ENCODE results near the gene KPNB1. TPM values are rescaled to one million over a fixed set of nuclear protein-coding genes. Genes with fewer than 3 reads are reported as not detected.

KPNB1 gene
- total and polyA plus RNA-seq, 2 experiments from 2014 or later, result 274 to 599 TPM

GRCh38 chr17:47678196-47678595 lies 28.5 kb downstream of the KPNB1 start:
- peaks cover 50% of the 10 kb centered on the region for H3F3A ChIP-seq (replicated peaks; ENCODE audit: low read depth)
- Mint-ChIP-seq H3K4me1 (no peaks in the 10 kb centered on the region), H3K27ac (no peak overlapping the region), H3K9me3 (no peaks in the 10 kb centered on the region), H3K36me3 (ENCODE audit: low read depth) (peaks cover 98% of the 10 kb centered on the region), H3K27me3 (ENCODE audit: insufficient read depth, low read depth, poor library complexity) (peaks cover 8% of the 10 kb centered on the region), H3K4me3 (no peak overlapping the region)
- peaks cover 12% of the 10 kb centered on the region for H3K79me2 ChIP-seq (replicated peaks; ENCODE audit: insufficient read depth)
- DNase-seq (ENCODE audit: low spot score), result no peak
- H3K36me3 ChIP-seq (ENCODE audit: insufficient read depth), result peaks cover 96% of the 10 kb centered on the region
- no peak overlapping the region for H3K4me2 ChIP-seq
- TF ChIP-seq ZNF114 (CRISPR knock-in tag; IDR thresholded peaks at IDR 0.05), result no peak
- no peak for TF ChIP-seq STAT1 (IDR thresholded peaks at IDR 0.05; ENCODE audit: unreplicated experiment)
- TF ChIP-seq POLR2AphosphoS5 (IDR thresholded peaks at IDR 0.05; ENCODE audit: low read depth), result no peak
- no peak for TF ChIP-seq REST (IDR thresholded peaks at IDR 0.05; ENCODE audit: unreplicated experiment)
- TF ChIP-seq EZH2phosphoT487 (IDR thresholded peaks at IDR 0.05; ENCODE audit: unreplicated experiment), result no peak
- TF ChIP-seq, protein P1, sequence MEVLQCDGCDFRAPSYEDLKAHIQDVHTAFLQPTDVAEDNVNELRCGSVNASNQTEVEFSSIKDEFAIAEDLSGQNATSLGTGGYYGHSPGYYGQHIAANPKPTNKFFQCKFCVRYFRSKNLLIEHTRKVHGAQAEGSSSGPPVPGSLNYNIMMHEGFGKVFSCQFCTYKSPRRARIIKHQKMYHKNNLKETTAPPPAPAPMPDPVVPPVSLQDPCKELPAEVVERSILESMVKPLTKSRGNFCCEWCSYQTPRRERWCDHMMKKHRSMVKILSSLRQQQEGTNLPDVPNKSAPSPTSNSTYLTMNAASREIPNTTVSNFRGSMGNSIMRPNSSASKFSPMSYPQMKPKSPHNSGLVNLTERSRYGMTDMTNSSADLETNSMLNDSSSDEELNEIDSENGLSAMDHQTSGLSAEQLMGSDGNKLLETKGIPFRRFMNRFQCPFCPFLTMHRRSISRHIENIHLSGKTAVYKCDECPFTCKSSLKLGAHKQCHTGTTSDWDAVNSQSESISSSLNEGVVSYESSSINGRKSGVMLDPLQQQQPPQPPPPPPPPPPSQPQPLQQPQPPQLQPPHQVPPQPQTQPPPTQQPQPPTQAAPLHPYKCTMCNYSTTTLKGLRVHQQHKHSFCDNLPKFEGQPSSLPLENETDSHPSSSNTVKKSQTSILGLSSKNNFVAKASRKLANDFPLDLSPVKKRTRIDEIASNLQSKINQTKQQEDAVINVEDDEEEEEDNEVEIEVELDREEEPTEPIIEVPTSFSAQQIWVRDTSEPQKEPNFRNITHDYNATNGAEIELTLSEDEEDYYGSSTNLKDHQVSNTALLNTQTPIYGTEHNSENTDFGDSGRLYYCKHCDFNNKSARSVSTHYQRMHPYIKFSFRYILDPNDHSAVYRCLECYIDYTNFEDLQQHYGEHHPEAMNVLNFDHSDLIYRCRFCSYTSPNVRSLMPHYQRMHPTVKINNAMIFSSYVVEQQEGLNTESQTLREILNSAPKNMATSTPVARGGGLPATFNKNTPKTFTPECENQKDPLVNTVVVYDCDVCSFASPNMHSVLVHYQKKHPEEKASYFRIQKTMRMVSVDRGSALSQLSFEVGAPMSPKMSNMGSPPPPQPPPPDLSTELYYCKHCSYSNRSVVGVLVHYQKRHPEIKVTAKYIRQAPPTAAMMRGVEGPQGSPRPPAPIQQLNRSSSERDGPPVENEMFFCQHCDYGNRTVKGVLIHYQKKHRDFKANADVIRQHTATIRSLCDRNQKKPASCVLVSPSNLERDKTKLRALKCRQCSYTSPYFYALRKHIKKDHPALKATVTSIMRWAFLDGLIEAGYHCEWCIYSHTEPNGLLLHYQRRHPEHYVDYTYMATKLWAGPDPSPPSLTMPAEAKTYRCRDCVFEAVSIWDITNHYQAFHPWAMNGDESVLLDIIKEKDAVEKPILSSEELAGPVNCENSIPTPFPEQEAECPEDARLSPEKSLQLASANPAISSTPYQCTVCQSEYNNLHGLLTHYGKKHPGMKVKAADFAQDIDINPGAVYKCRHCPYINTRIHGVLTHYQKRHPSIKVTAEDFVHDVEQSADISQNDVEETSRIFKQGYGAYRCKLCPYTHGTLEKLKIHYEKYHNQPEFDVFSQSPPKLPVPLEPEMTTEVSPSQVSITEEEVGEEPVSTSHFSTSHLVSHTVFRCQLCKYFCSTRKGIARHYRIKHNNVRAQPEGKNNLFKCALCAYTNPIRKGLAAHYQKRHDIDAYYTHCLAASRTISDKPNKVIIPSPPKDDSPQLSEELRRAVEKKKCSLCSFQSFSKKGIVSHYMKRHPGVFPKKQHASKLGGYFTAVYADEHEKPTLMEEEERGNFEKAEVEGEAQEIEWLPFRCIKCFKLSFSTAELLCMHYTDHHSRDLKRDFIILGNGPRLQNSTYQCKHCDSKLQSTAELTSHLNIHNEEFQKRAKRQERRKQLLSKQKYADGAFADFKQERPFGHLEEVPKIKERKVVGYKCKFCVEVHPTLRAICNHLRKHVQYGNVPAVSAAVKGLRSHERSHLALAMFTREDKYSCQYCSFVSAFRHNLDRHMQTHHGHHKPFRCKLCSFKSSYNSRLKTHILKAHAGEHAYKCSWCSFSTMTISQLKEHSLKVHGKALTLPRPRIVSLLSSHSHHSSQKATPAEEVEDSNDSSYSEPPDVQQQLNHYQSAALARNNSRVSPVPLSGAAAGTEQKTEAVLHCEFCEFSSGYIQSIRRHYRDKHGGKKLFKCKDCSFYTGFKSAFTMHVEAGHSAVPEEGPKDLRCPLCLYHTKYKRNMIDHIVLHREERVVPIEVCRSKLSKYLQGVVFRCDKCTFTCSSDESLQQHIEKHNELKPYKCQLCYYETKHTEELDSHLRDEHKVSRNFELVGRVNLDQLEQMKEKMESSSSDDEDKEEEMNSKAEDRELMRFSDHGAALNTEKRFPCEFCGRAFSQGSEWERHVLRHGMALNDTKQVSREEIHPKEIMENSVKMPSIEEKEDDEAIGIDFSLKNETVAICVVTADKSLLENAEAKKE (CRISPR knock-in tag; IDR thresholded peaks at IDR 0.05), result no peak
- TF ChIP-seq CTCF (conservative IDR thresholded peaks at IDR 0.05; ENCODE audit: low read depth in 2 of 2), result no peak
- TF ChIP-seq JUNB (IDR thresholded peaks at IDR 0.05; ENCODE audit: unreplicated experiment), result no peak
- no peak for TF ChIP-seq CREB1 (CRISPR knock-in tag; IDR thresholded peaks at IDR 0.05; ENCODE audit: low read depth)
- TF ChIP-seq EZH2 (IDR thresholded peaks at IDR 0.05; ENCODE audit: low read depth, unreplicated experiment), result no peak
- no peak for TF ChIP-seq NANOG (IDR thresholded peaks at IDR 0.05; ENCODE audit: borderline replicate concordance)
- TF ChIP-seq, protein P2, sequence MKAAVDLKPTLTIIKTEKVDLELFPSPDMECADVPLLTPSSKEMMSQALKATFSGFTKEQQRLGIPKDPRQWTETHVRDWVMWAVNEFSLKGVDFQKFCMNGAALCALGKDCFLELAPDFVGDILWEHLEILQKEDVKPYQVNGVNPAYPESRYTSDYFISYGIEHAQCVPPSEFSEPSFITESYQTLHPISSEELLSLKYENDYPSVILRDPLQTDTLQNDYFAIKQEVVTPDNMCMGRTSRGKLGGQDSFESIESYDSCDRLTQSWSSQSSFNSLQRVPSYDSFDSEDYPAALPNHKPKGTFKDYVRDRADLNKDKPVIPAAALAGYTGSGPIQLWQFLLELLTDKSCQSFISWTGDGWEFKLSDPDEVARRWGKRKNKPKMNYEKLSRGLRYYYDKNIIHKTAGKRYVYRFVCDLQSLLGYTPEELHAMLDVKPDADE (IDR thresholded peaks at IDR 0.05), result no peak
- no peak for TF ChIP-seq ZNF331 (CRISPR knock-in tag; IDR thresholded peaks at IDR 0.05; ENCODE audit: low read depth)
- peaks cover 28% of the 10 kb centered on the region for H4K20me1 ChIP-seq (replicated peaks; ENCODE audit: insufficient read depth)
- no peak overlapping the region for H2AFZ ChIP-seq
- H3K9me2 ChIP-seq (ENCODE audit: insufficient read depth), result no peaks in the 10 kb centered on the region
- H3K4me3 ChIP-seq, result no peak overlapping the region
- H3K4me1 ChIP-seq (ENCODE audit: insufficient read depth), result no peaks in the 10 kb centered on the region
- no peaks in the 10 kb centered on the region for H3K27me3 ChIP-seq (ENCODE audit: insufficient read depth)
- no peak for ATAC-seq
- H3K27ac ChIP-seq (ENCODE audit: low read depth), result 0 out of 2 replicates have a peak overlapping the region, but pooled peaks have one; percentile 10
